Effector CD8-positive, alpha-beta T cell (primary cell): Measurements from ENCODE around the gene MEIKIN.

Experiments used
- DNase-seq: peaks from one replicate; lab custom pipeline; 2025; lab: John Stamatoyannopoulos, UW

The MEIKIN gene

DNA sequence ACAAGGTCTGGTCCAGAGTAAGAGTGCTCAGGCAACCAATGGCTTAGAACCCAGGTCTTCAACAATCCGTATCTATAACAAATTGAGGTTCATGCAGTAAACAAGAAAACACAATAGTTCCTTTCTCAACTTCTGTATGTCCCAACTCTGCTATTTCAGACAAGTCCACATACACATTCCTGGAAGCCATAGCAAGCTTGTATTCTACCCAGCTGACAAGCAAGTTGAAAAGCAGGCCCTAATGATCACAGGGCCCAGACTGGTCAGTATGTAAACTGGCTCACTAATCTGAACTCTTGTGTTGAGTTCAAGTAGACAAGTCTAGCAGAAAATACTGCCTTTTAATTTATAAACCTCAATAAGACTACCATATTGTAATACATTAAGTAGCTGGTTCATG, 175.5 kb downstream of the MEIKIN start:
- DNase-seq = no peak

DNA sequence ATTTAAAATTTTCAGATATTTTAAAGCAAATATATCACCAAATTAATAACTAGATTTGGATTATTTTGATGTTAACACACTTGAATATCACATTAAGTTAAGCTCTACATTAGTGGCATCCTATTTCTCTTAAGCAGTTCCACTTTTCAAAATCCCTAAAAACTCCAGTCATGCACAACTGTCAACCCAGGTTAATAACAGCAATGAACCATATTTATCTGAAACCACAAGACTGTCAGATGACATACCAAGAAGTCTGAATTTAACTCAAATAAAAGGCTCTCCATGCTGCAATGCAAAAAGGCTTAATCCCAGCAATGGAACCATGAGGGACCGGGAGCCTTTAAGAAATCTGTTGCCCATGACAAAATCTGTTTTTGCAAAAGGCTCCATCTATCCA, 176.1 kb downstream of the MEIKIN start:
- no peak for DNase-seq

DNA sequence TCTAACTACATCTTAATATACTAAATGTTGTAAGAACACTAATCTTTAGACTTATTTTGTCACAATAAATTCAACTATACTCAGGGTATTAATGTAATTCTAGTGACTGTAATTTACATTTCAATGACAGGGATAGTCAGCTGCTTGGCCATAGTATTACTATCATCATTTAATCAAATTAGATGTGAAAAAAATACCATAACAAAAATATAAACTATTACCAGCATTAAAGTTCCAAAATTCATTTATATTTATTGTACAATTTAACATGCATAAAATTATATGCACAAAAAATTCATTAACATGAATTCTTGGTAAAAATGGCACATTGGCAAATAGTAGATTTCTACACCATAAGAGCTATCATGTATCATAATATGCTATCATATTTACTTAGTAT, 177.6 kb downstream of the MEIKIN start:
- no peak for DNase-seq

DNA sequence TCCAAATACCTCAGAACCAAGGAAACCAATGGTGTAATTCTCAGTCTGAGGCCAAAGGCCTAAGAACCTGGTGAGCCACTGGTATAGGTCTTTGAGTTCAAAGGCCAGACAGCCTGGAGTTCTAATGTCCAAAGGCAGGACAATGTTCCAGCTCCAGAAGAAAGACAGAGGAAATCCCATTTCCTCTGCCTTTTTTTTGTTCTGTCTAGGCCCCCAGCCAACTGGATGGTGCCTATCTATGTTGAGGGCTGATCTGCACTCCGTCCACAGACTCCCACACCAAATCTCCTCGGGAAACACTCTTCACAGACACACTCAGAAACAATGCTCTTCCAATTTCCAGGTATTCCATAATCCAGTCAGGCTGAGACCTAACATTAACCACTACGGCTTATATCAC, 178.8 kb downstream of the MEIKIN start:
- DNase-seq = no peak

DNA sequence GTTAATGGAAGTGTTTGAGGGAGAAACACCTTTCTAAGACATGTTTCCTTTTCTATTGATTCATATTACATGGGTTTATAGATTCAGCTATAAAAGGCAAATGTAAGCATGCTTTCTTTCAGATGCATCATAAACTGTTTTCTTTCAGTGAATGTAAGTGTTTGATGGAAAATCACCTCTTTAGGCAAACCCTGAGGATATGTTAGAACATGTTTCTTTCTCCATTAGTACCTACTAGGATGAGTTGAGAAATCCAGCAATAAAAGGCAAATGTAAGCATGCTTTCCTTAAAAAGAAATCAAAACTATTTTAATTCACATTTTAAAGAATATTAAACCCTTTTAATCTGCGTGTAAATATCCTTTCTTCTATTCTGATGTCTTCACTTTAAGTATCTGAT, 180.2 kb downstream of the MEIKIN start:
- DNase-seq = no peak

DNA sequence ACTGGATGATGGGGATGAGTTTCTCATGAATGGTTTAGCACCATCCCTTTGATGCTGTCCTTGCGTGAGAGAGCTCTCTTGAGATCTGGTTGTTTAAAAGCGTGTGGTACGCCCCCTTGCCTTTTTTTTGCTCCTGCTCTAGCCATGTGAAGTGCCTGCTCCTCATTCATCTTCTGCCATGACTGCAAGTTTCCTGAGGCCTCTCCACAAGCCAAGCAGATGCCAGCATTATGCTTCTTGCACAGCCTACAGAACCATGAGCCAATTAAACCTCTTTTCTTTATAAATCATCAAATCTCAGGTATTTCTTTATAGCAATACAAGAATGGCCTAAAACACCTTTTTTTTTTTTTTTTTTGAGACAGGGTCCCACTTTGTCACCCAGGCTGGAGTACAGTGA, 181.5 kb downstream of the MEIKIN start:
- DNase-seq = no peak

DNA sequence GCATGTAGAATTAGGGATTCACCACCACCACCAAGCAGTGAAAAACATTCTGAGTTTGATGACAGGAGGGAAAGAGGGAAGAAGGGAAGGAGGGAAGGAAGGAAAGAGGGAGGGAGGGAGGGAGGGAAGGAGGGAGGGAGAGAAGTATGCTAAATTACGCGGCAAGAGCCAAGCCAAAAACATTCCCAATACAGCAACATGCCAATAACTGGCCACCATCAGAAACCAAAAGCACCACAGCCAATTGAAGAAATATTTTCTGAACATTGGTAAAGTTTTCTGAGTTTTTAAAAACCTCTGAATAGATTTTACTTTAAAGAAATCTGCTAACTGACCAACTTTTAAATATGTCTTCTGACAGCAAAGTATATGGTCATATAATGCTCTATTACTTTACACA, 184.7 kb downstream of the MEIKIN start:
- DNase-seq = no peak

DNA sequence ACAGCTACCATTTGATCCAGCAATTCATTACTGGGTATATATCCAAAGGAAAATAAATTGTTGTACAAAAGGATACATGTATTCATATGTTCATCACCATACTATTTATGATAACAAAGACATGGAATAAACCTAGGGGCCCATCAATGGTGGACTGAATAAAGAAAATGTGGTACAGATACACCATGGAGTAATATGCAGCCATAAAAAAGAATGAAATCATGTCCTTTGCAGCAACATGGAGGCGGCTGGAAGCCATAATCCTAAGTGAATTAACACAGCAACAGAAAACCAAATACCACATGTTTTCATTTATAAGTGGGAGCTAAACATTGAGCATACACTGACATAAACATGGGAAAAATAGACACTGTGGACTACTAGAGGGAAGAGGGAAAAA, 185.8 kb downstream of the MEIKIN start:
- no peak for DNase-seq

DNA sequence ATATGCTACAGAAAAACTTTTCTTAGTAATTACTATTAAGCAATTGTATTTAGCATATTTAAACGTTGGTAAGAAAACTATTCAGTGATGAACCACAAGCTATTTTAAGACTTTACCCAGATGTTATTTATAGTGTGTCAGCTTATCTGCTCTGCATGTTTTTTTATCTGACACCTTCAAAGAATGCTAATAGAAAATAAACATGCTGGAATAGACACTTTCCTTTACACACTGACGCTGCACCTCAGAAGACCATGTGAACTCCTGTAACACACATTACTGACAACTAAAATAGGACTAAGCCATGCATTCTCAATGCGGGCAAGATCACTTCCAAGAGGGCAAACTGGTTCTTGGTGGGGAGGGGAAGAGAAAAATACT, 187.0 kb downstream of the MEIKIN start:
- DNase-seq = no peak

DNA sequence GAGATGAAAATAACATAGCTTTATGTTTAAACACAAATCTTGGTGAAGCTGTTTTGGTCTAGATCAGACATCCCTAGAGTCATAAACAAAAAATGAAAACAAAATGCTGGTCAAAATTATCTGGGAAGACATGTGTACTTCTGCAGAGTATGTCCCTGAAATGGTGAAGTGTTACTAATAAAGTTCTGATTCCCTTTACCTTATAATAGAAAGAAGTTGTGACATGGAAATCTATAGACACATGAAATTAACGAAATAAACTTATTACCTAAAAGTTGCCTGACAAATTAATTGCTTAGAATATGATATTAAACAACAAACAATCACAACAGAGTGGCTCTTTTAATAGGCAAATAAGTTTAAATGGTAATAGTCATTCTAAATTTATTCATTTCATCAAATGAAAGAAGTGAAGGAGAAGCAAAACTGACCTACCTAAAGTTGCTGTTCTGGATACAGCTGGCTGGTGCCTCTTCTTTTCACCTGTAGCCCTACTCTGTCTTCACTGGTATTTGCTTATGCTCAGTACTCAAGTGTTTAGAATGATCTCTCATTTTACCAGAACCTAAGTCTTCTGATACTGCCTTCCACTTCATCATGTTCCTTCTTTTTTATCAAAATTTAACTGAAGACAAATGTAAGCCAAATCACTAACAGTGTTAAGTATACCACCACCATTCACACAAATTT, 187.5 kb downstream of the MEIKIN start:
- no peak for DNase-seq
